Thyroid gland (tissue), 4 donors: ENCODE data around the gene C1orf52. TPM values are rescaled to one million over a fixed set of nuclear protein-coding genes. Genes with fewer than 3 reads are reported as not detected.

Experiments
- DNase-seq, 2 donors: peaks; one replicate each; pipeline ENCODE4 v3.0.0-alpha.2; 2019
- H3K27ac ChIP-seq, 3 donors: fragments of 200-600 bp; sonication (generic); 1 replicate in 2 of 3; 2 replicates in 1 of 3; pipeline ENCODE4 v1.5.1; 2016 to 2019; ENCODE audit warnings: mild to moderate bottlenecking in 1 of 3, moderate library complexity in 1 of 3
- H3K27me3 ChIP-seq: fragments of 200-600 bp; sonication (generic); one replicate; pipeline ENCODE4 v1.5.1; 2019
- H3K36me3 ChIP-seq, 2 donors: fragments of 200-600 bp; sonication (generic); one replicate each; pipeline ENCODE4 v1.5.1; 2016 to 2019
- H3K4me1 ChIP-seq, 2 donors: fragments of 200-600 bp; sonication (generic); one replicate each; pipeline ENCODE4 v1.5.1; 2017 to 2019
- H3K4me3 ChIP-seq, 3 donors: fragments of 200-600 bp; sonication (generic); replicated peaks in 1 of 3; 1 replicate in 2 of 3; 2 replicates in 1 of 3; pipeline ENCODE4 v1.5.1; 2016; ENCODE audit warnings: mild to moderate bottlenecking in 1 of 3
- H3K9me3 ChIP-seq: fragments of 200-600 bp; sonication (generic); one replicate; pipeline ENCODE4 v1.5.1; 2017
- CTCF ChIP-seq, 6 experiments: fragments of 200-600 bp in 3 of 6; fragments of 450-650 bp in 3 of 6; sonication (generic) in 3 of 6; IDR thresholded peaks; one replicate each; pipeline ENCODE4 v1.5.1; 2016 to 2019; ENCODE audit warnings: antibody characterized with exemption in 6 of 6, mild to moderate bottlenecking in 2 of 6, inconsistent platforms in 1 of 6, moderate library complexity in 1 of 6
- POLR2A ChIP-seq, 2 donors: fragments of 450-650 bp; IDR thresholded peaks; one replicate each; pipeline ENCODE4 v1.6.1; 2017; ENCODE audit warnings: antibody characterized with exemption in 2 of 2, mild to moderate bottlenecking in 2 of 2, moderate library complexity in 1 of 2
- WGBS, 2 donors: methylation state at CpG; one replicate each; pipeline ENCODE4 v1.1.5; 2017; 5-methylcytosine and 5-hydroxymethylcytosine counted together
- intact Hi-C: fragments of 100-400 bp; cut with DNase I; formaldehyde crosslinking; loops from one replicate; pipeline ENCODE4 v1.15.1; 2023
- total RNA-seq, 4 donors: library from RNA; depleted of rRNA; stranded (reverse); fragments of >200 nt; gene quantifications; one replicate each; pipeline ENCODE4 v1.2.3, GENCODE V29; 2016

The C1orf52 gene
- total RNA-seq, 4 donors from 2014 or later, result 9.0 to 28.7 (median 17.5) TPM

GRCh38 chr1:85240174-85240601 is 19.3 kb downstream of the C1orf52 start:
- WGBS, 2 donors, result 18 to 21% methylated on average over 1 of the region's 1 CpG
- no peak overlapping the region for H3K27ac ChIP-seq
- peak in 1 of 2 donors; percentile 22 for DNase-seq

GRCh38 chr1:85237613-85238012 is 21.8 kb downstream of the C1orf52 start:
- Histone ChIP-seq H3K27ac (no peak overlapping the region), H3K4me1 (peaks cover 0 to 5% of the 10 kb centered on the region in 2 donors), H3K36me3 (no peaks in the 10 kb centered on the region), H3K27me3 (no peaks in the 10 kb centered on the region), H3K4me3 (no peak overlapping the region), H3K9me3 (no peaks in the 10 kb centered on the region)
- 89 to 94% methylated on average over 1 of the region's 1 CpG for WGBS, 2 donors
- DNase-seq, result no peak
- TF ChIP-seq POLR2A (IDR thresholded peaks at IDR 0.05) (no peak), CTCF (IDR thresholded peaks at IDR 0.05) (no peak)
- intact Hi-C loops, result no loop called here

More at GRCh38 chr1:85240174-85240601, 19.3 kb downstream of the C1orf52 start:
- Histone ChIP-seq H3K4me1 (peaks cover 0 to 5% of the 10 kb centered on the region in 2 donors), H3K9me3 (no peaks in the 10 kb centered on the region), H3K27me3 (no peaks in the 10 kb centered on the region), H3K4me3 (no peak overlapping the region), H3K36me3 (no peaks in the 10 kb centered on the region)
- TF ChIP-seq POLR2A (IDR thresholded peaks at IDR 0.05) (no peak), CTCF (IDR thresholded peaks at IDR 0.05) (peak in 3 of 6 experiments; percentile 17 to 36 (median 24))
- intact Hi-C loops, result no loop called here

- no peak for DNase-seq
- H3K4me1 ChIP-seq, result peaks cover 7% of the 10 kb centered on the region in 2 donors
- H3K36me3 ChIP-seq, result no peaks in the 10 kb centered on the region
- H3K27ac ChIP-seq, result no peak overlapping the region
- no peaks in the 10 kb centered on the region for H3K27me3 ChIP-seq
- H3K4me3 ChIP-seq, result no peak overlapping the region
- no peaks in the 10 kb centered on the region for H3K9me3 ChIP-seq
- 82 to 83% methylated on average over 8 of the region's 8 CpGs for WGBS, 2 donors
- intact Hi-C loops, result no loop called here
- TF ChIP-seq POLR2A (IDR thresholded peaks at IDR 0.05), result no peak
- peak in 1 of 6 experiments; percentile 14 for TF ChIP-seq CTCF (IDR thresholded peaks at IDR 0.05)
Measured at GRCh38 chr1:85230305-85230977, 29.0 kb downstream of the C1orf52 start.

- Histone ChIP-seq H3K4me1 (peaks cover 15% of the 10 kb centered on the region in 2 donors), H3K27ac (no peak overlapping the region), H3K9me3 (no peaks in the 10 kb centered on the region), H3K36me3 (no peaks in the 10 kb centered on the region), H3K4me3 (no peak overlapping the region), H3K27me3 (no peaks in the 10 kb centered on the region)
- WGBS, 2 donors, result 81 to 87% methylated on average over 6 of the region's 6 CpGs
- intact Hi-C loops, result no loop called here
- no peak for TF ChIP-seq CTCF (IDR thresholded peaks at IDR 0.05)
- TF ChIP-seq POLR2A (IDR thresholded peaks at IDR 0.05), result no peak
- no peak for DNase-seq
Measured at GRCh38 chr1:85229574-85230097, 29.8 kb downstream of the C1orf52 start.

GRCh38 chr1:85228972-85229371 is 30.5 kb downstream of the C1orf52 start:
- Histone ChIP-seq H3K27ac (no peak overlapping the region), H3K4me3 (no peak overlapping the region), H3K9me3 (no peaks in the 10 kb centered on the region), H3K36me3 (no peaks in the 10 kb centered on the region), H3K4me1 (peaks cover 20 to 21% of the 10 kb centered on the region in 2 donors), H3K27me3 (no peaks in the 10 kb centered on the region)
- TF ChIP-seq POLR2A (IDR thresholded peaks at IDR 0.05) (no peak), CTCF (IDR thresholded peaks at IDR 0.05) (no peak)
- no peak for DNase-seq
- WGBS, 2 donors, result 55 to 86% methylated on average over 1 of the region's 1 CpG
- intact Hi-C loops, result no loop called here
